HFF-Myc (cell line): ENCODE results near the gene SOX12.
"Not testable (repeated sequence)": the region's sequence is repeated elsewhere in the genome, so short reads cannot be mapped to it uniquely, and the experiment has no call there.

Experiments used
- DNase-seq: peaks from one replicate; pipeline ENCODE4 v3.0.0-alpha.2; 2011; ENCODE audit warnings: low read depth; ENCODE audit errors: extremely low read depth
- H3K4me3 ChIP-seq: replicated peaks from 2 replicates; pipeline ENCODE4 v1.5.1; 2011; ENCODE audit warnings: low read depth, mild to moderate bottlenecking, control low read depth, low read length
- CTCF ChIP-seq: IDR thresholded peaks from 2 replicates; pipeline ENCODE4 v1.5.1; 2012; ENCODE audit warnings: mild to moderate bottlenecking, low read depth, low read length, control low read depth; ENCODE audit errors: missing control alignments

Gene SOX12

DNA sequence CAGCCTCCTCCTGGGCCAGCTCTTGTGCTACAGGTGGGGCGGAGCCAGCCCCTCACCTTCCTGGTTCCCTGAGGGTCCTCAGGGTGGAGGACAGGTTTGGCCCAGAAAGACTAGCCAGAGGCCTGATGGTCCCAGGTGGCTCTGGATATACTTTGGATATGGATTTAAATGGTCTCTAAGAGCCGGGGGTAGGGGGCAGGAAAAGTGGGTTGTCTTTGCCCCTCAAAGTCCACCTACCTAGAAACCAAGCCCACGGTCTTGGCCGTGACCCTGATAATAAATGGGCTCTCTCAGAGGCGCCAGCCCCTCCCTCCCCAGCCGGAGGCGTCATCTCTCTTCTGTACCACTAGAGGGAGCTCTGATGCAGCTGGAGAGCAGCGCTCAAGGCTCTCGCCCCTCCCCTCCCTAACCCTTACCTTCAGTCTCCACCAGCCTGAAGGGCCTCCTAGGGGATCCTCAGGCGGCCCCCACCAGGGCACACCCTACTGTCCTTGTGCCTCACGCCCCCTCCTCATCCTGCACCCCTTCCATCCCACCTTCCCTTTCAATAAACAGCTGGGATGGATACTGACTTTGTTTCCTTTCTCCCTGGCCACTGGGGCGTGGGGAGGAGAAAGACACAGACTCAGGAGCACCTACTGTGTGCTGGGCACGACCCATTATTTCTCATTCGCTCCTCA, 29.1 kb downstream of the SOX12 start:
- TF ChIP-seq CTCF, result peak; percentile 94
- DNase-seq, result no peak

DNA sequence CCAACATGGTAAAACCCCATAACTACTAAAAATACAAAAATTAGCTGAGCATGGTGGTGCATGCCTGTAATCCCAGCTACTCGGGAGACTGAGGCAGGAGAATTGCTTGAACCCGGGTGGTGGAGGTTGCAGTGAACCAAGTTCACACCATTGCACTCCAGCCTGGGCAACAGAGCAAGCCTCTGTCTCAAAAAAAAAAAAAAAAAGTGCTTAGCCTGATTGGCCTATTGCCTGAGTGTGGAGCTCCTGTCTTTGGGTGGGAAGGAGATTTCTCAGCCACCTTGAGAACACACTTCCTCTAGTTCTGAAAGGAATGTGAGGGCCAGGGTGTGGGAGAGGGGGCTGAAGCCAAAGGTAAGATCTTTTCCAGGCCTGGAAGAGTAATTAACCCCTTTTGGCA, 30.8 kb downstream of the SOX12 start:
- not testable (repeated sequence) for DNase-seq, H3K4me3 ChIP-seq

More for the DNA sequence above, 29.1 kb downstream of the SOX12 start:
- H3K4me3 ChIP-seq, result no peak overlapping the region

DNA sequence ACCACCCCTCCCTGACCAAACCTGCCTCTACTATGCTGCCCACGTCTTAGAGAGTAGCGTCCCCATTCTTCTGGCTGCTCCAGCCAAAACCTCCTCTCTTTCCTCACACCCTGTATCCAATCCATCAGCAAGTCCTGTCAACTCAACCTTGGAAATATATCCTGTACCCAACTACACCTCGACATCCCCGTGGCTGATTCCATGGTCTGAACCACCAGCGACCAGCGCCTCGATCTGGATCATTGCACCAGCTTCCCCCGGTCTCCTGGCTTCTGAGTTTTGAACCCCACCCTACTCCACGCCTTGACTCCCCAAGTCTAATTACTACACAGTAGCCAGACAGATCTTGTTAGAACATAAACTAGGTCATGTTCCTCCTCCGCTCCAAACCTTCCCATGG, 31.4 kb downstream of the SOX12 start:
- no peak overlapping the region for H3K4me3 ChIP-seq
- no peak for TF ChIP-seq CTCF
- no peak for DNase-seq

DNA sequence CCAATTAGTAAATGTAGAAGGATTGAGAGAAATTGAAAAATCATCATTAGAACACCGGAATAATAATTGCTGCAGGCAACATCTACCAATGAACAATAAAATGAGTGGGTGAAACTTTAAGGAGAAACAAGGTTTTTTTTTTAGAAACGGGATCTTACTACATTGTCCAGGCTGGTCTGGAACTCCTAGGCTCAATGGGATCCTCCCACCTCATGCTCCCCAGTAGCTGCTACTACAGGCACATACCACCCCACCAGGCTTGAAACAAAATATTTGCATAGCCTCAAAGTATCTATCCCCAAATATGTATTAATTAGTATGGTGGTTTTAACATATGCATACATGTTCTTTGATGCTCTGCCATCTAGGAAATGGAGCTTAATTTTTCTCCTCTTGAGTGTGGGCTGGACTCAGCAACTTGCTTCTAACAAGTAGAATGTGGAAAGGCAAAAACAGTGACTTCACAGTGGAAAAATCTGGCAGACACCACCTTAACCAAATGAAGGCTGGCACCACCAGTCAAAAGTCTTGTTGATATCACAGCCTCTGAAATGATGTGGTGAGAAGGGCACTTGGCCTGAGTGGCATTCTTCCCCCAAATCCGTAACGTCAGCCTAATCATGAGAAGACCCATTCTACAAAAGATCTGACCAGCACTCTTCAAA, 33.7 kb downstream of the SOX12 start:
- H3K4me3 ChIP-seq, result no peak overlapping the region
- no peak for DNase-seq
- no peak for TF ChIP-seq CTCF

GRCh38 chr20:361561-361960, 36.2 kb downstream of the SOX12 start:
- no peak for TF ChIP-seq CTCF
- no peak for DNase-seq
- H3K4me3 ChIP-seq, result no peak overlapping the region

GRCh38 chr20:362271-363254, 37.2 kb downstream of the SOX12 start:
- no peak for DNase-seq
- H3K4me3 ChIP-seq, result no peak overlapping the region
- peak; percentile 38 for TF ChIP-seq CTCF
